ENCODE data around the gene TRAPPC12.
A peak's percentile ranks its signal among the peaks of the same experiment; 100 is the strongest.

TRAPPC12 gene

GRCh38 chr2:3409627-3410170 is 30.2 kb downstream of the TRAPPC12 start:
- DNase-seq: no peak

GRCh38 chr2:3411103-3411502 is 31.6 kb downstream of the TRAPPC12 start:
- no peak for DNase-seq

DNA sequence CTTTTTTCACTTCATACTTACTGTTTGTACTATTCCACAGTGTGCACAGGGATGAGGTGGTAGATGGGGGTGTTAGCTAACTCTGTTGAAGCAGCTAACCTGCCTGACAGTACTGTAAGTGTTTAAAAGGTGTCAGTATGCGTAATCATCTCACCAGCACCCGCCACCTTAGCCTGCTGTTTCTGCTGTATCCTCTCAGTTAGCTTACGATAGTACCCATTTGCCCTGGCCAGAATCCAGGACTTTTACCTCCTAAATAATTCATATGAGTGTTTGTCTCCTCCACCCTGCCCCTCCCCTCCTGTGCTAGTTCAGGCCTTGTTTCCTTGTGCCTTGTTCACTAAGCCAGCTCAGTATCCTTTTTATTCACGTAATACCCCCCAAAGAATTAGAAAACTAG is 34.2 kb downstream of the TRAPPC12 start:
- DNase-seq: no peak

GRCh38 chr2:3414133-3414860 is 34.8 kb downstream of the TRAPPC12 start:
- no peak for DNase-seq

DNA sequence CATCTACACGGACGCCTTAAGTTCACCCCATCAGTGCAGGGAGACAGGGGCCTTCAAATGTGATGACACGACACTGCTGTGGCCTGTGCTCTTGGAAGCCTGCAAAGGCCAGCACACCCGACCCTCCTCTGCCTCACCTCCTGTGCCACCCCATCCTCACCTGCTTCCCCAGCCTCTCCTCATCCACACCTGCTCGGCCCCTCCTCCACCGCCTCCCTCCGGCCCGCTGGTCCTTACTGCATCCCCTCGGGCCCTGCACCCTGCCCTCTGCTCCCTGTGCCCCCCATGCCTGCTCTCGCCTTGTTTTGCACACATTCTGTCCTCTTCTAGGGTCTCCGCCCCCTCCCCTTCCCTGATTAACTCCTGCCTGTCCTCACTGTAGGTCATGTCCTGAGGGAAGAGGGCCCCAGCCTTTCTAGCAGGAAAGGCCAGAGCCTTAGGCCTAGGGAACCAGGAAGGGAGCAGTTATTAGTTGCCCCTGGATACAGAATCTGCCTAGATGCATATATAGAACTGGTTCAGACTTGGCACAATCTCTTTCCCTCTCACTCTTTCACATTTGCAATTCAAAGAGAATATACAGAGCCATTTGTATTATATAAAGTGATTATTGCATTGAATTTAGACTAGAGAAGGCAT is 39.4 kb downstream of the TRAPPC12 start:
- DNase-seq: no peak

- DNase-seq: no peak
Observed at GRCh38 chr2:3420076-3420768, 40.7 kb downstream of the TRAPPC12 start.

- no peak for DNase-seq
Observed at GRCh38 chr2:3420769-3421397, 41.4 kb downstream of the TRAPPC12 start.

DNA sequence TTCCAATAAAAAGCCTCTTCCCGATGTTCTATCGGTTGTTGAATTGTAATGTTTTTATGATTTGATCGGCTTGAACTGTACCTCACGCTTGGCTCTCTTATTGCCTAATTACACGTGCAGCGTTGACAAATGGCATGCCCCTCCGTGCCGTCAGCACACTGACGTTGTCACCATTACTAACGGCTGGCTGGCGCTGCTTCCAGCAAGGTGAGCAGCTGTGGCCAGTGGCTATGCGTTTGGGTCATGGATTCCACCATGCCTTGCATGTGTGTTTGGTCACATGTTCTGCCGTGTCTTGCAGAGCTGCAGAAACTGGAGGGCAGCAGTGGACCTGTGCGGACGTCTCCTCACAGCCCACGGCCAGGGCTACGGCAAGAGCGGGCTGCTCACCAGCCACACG is 42.1 kb downstream of the TRAPPC12 start:
- DNase-seq: no peak

DNA sequence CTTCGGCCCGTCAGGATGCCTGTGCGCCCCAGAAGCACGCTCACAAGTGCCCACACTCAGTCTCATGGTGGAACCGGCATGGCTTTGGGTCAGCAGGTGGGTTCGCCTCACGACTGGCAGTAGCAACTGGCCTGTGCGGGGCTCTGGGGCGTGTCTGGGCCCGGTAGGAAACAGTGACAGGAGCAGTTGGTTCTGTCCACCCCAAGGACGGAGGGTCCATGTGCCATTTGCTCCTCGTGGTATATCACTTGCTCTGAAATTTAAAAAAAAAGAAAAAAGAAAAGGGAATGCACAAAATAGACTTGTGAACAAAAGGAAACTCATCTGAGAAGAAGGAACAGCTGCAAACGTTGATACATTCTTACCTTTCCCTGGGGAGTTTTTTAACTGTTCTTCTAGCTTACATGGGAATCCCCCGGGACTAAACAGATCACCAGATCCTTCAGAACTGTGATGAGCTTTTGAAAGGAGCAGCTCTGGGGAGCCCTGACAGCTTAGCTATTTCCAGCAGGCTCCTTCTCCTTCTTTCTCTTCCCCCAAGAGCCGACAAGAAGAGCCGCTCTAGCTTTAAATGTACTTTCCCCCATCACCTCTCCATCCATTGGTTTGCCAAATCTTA is 42.8 kb downstream of the TRAPPC12 start:
- DNase-seq: no peak

DNA sequence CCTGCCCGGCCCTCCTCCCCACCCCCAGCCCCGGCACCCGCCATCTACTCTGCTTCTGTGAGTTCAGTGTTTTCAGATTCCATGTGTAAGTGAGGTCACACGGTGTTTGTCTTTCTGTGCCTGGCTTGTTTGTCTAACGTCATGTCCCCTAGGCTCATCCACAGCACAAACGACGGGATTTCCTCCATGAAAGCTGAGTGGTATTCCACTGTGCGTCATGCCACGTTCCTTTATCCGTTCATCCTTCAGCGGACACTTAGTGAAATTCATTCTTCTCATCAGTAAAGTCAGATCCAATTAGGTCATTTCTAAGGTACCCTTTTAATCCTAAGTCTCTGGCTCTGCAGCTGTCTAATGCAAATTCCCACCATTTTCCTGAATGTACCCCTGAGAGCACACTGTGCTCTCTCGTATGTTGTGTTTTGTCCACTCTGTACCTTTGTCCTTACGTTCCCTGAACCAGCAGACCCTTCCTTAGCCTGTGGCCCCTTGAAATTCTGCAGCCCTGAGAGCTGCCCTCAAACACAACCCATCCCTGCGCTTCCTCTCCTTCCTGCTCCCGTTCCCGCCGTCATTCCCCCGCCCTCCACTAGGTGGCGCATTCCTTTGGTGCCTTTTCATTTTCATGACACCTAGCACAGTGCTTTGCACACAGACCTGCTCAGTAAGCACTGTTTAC is 44.1 kb downstream of the TRAPPC12 start:
- peak; percentile 77 for DNase-seq

GRCh38 chr2:3424171-3424795 is 44.8 kb downstream of the TRAPPC12 start:
- no peak for DNase-seq

- no peak for DNase-seq
Observed at GRCh38 chr2:3426615-3427014, 47.1 kb downstream of the TRAPPC12 start.

GRCh38 chr2:3427272-3427671 is 47.8 kb downstream of the TRAPPC12 start:
- DNase-seq: no peak

GRCh38 chr2:3428577-3428976 is 49.1 kb downstream of the TRAPPC12 start:
- no peak for DNase-seq

- no peak for DNase-seq
Observed at GRCh38 chr2:3429066-3429610, 49.6 kb downstream of the TRAPPC12 start.

DNA sequence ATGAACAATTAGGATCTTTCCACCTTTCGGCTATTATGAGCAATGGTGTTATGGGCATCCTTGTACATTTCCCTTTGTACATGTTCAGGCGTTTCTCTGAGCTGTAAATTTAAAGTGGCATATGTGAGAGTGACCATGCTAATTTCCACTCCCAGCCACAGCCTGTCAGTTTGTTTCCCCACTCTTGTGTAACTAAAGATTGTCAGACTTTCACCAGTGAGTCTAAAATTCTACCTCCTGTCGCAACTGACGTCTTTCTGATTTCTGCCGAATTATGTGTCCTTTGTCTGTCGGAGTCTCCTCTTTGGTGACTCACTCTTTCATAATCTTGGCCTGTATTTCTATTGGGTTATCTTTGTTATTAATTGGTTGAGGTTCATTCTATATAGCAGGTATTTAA is 50.7 kb downstream of the TRAPPC12 start:
- no peak for DNase-seq

DNA sequence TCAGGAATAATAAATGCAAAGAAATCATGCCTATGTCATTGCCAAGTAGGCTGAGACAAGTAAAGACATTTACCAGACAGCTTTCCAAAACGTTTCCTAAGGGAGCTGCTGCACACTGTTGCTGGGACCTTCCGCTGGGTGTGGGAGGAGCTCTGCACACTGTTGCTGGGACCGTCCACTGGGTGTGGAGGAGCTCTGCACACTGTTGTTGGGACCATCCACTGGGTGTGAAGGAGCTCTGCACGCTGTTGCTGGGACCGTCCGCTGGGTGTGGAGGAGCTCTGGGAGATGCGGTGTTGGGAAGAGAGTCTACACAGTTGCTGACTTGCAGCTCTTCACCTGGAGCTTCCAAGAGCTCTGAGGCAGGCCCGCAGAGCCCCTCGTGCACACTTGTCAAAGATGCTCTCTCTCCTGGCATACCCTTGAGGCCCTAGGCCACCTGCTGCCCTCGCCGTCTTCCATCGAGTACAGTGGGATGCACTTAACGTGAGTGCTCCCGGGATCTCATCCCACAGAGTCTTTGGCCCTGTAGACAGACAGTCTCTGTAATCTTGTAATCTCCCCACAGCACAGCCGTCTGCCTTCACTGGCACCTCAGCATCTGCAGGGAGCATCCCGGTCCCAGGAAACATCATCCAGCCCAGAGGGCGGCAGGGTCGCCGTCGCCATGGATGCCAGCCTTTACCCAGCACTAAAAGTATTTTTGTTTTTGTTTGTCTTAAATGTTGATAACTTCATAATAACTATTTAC is 51.4 kb downstream of the TRAPPC12 start:
- DNase-seq: no peak

DNA sequence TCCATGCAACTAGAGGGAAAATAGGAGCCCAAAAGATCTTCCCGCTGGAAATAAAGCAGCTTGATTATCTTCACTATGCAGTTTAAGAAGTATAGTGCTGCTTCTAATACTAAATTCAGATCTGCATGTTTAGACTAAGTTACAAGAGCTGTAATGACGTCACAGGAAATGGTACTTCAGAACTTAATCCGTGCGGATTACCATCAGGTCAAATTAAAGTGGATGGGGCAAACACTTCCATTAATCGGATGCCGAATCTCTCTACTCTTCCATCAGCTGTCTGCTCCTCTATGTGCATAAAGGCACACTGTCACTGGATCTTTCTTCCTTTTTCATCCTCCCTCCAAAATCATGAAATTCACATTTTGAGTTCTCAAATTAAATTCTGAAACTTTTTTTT is 52.6 kb downstream of the TRAPPC12 start:
- DNase-seq: no peak

DNA sequence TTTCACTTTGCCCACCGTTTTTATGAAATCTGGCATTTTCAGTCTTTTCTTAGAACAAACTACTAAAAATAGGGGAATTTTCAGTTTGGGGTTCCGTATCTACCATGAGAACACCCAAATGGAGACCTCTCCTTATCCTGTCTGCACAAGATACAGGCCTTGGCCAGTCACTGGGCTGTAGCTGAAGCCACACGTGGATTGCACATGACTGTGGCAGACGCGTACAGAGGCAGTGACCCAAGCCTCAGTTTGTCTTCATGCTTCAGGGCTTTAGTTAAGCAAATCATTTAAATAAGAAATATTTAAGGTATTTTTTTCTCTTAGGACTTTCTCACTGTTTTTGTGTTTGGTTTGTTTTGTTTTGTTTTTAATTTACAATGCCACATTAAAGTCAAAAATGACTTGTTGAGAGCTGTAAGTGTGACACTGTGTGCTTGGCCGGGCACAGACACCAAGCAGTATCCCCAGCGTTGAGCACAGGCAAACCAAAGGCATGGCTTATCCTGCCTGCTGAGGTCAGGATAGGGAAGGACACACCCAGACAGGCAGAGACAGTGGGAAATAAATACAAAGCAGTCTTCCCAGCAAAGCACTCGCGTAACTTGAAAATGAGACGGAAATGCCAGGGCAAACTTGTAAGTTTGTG is 53.3 kb downstream of the TRAPPC12 start:
- no peak for DNase-seq

DNA sequence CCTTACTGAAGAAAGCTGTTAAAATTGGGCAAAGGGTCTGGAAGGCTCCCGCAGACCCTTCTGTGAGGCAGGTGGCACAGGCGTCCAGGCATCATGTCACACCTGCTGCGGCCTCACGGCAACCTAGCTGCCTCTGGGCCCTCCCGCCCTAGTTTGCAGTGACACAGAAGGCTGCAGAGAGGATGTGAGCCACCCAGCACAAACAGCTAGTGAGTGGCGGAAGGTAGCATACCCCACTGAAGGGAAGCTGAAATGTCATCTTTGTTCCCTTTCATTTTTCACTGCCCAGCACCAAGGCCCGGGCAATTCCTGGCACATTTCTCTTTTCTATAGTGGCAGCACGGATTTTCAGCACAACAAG is 53.8 kb downstream of the TRAPPC12 start:
- no peak for DNase-seq

Measured in NCI-H1694 (cell line).